Globus pallidus (tissue), 1 donor: ENCODE measurements around the gene RGS13.
A peak's percentile ranks its signal among the peaks of the same experiment; 100 is the strongest.
"Not testable (repeated sequence)": the region's sequence is repeated elsewhere in the genome, so short reads cannot be mapped to it uniquely, and the experiment has no call there.

Experiments used
- DNase-seq: peaks from one replicate; pipeline ENCODE4 v3.0.0-alpha.2; 2015; ENCODE audit warnings: low spot score

RGS13 gene

DNA sequence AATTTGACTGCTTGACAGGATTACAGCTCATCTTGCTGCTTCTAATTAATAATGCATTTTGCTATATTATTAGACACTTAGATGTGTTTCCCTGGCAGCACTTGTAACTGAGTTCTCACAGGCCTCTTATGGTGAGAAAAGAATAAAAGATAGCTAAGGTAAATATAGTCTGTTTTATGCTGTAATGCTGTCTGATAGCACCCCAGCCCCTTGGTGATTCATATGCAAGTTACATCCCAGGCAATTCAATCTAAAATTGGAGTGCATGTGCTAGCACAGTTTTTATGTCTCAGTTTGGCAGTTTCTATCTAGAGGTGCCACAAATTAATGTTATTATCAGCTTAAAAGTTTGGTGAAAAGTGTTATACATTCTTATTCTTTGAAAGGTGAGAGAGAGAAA lies 42.2 kb downstream of the RGS13 start:
- no peak for DNase-seq

- no peak for DNase-seq
These were observed 46.4 kb downstream of the RGS13 start for GRCh38 chr1:192682335-192682734.

DNA sequence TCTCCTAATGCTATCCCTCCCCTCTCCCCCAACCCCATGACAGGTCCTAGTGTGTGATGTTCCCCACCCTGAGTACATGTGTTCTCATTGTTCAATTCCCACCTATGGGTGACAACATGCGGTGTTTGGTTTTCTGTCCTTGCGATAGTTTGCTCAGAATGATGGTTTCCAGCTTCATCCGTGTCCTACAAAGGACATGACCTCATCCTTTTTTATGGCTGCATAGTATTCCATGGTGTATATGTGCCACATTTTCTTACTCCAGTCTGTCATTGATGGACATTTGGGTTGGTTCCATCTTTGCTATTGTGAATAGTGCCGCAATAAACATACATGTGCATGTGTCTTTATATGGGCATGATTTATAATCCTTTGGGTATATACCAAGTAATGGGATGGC lies 47.1 kb downstream of the RGS13 start:
- not testable (repeated sequence) for DNase-seq

- no peak for DNase-seq
These were observed 53.5 kb downstream of the RGS13 start for GRCh38 chr1:192689459-192689858.

DNA sequence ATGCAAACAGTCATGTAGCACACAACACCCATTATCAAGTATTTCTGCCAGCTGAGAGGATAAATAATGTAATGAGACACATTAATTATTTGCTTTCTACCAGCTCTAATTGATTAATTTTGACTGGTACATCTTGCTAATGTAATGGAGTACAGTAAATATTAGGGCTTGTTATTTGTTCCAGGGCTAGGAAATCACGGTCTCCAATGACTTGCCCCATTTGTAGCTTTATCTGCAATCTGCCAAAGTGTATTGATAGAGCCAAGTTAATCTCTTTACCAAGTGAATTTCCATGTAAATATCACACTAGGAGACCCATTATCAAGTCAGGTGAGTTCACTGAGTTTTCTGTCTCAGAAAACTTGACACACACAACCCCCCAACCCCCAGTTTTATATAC lies 55.1 kb downstream of the RGS13 start:
- no peak for DNase-seq

GRCh38 chr1:192696082-192696481 lies 60.1 kb downstream of the RGS13 start:
- no peak for DNase-seq

DNA sequence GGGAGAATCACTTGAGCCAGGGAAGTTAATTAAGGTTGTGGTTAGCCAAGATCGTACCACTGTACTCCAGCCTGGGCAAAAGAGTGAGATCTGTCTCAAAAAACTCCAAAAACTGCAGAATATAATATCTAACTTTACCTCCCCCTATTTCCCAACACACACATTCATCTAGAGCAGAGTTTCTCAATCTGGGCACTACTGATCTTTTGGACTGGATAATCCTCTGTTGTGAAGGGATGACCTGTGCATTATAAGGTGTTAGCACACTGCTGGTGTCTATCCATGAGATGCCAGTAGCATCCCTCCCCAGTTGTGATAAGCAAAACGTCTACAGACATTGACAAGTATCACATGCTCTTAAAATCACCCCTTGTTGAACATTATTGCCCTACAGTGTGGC lies 61.8 kb downstream of the RGS13 start:
- no peak for DNase-seq

- DNase-seq, result no peak
These were observed 62.8 kb downstream of the RGS13 start for GRCh38 chr1:192698731-192699130.

- DNase-seq, result no peak
These were observed 64.9 kb downstream of the RGS13 start for GRCh38 chr1:192700834-192701271.

- DNase-seq, result no peak
These were observed 66.4 kb downstream of the RGS13 start for GRCh38 chr1:192702212-192702902.

GRCh38 chr1:192703283-192704206 lies 67.6 kb downstream of the RGS13 start:
- no peak for DNase-seq

- no peak for DNase-seq
These were observed 69.6 kb downstream of the RGS13 start for GRCh38 chr1:192705510-192705909.

GRCh38 chr1:192706936-192707335 lies 71.0 kb downstream of the RGS13 start:
- DNase-seq, result no peak

DNA sequence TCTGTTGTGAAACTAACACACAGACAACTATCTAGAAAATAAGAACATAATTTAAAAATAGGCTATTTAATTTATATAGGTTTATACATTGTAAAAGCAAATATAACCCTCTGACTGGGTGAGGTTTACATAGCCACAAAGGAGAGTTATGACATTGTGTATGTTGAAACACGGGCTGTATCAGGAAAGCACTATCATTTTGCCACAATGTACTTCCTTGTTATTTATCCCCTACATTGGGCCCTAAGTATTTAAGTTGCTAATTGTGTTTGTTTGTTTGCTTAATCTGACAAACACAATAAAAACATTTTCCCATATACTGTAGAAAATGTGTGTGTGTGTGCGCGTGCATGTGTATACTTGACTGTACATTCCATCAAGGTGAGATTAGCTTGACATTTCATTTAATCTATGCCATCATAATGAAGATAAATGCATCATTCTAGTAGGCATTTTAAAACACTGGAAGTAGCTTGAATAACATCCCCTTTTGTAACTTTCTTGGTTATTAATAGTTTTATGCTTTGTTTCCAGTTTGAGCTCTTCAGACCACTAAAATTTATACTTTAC lies 72.1 kb downstream of the RGS13 start:
- DNase-seq, result no peak

DNA sequence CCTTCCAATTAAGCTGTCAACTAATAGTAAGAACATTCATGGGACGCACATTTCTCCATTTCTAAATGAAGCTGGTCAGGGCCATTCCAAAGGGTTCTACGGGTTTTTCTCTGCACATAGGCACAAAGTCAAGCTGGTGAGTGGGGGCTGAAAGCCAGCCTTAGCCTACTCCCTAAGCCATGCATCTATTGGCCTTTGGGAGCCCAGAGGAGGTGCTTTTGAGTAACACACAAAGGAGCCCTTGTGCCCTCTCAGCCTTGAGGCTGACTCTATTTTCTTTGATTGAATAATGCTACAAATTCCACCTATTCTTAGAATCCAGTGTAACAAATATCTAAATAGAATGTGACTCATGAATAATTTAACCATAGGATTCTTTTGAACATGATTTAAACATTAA lies 73.6 kb downstream of the RGS13 start:
- peak; percentile 7 for DNase-seq
